GM12878 (cell line): ENCODE results near the gene SCARF2. TPM values are rescaled to one million over a fixed set of nuclear protein-coding genes. Genes with fewer than 3 reads are reported as not detected.

ENCODE experiments used
- ATAC-seq: fragments of 200-7000 bp; cut with Tn5 transposase; 3 replicates; pipeline ENCODE4 v1.9.1; 2020; ENCODE audit warnings: mild to moderate bottlenecking, moderate library complexity
- BruUV-seq: library from RNA; stranded (reverse); fragments of 400-500 nt; replicated peaks from 2 replicates; lab custom pipeline; 2021; lab: Mats Ljungman, UMichigan
- CTCF ChIA-PET: fragments of 300-600 bp; sonication (Branson Sonifier 250); formaldehyde crosslinking; extraction: SDS; loops from one replicate; lab custom pipeline; 2021; ENCODE audit warnings: inconsistent platforms; lab: Yijun Ruan, JAX
- POLR2A ChIA-PET: fragments of 350-600 bp; formaldehyde crosslinking; extraction: SDS; loops from one replicate; lab custom pipeline; 2021; ENCODE audit warnings: inconsistent platforms; lab: Charles Lee
- RAD21 ChIA-PET: fragments of 300-600 bp; sonication (Branson Sonifier 250); formaldehyde crosslinking; loops from one replicate; lab custom pipeline; 2023; ENCODE audit warnings: antibody characterized with exemption; ENCODE audit not compliant: unreplicated experiment; lab: Charles Lee
- SMC1A ChIA-PET: fragments of 300-600 bp; sonication (Branson Sonifier 250); formaldehyde crosslinking; loops from one replicate; lab custom pipeline; 2023; ENCODE audit not compliant: unreplicated experiment, uncharacterized antibody; lab: Charles Lee
- DNase-seq: peaks from one replicate; pipeline ENCODE4 v3.0.0-alpha.2; 2011; ENCODE audit warnings: low read depth, low spot score
- FAIRE-seq: peaks from 3 replicates; lab custom pipeline; 2011; peaks lifted over from hg19 to GRCh38; lab: Jason Lieb, UNC
- H2AFZ ChIP-seq: 2 replicates; pipeline ENCODE4 v1.6.0; 2011; ENCODE audit warnings: low read depth, low read length, control low read depth; ENCODE audit not compliant: control insufficient read depth
- H3K27ac ChIP-seq: 2 replicates; pipeline ENCODE4 v1.5.1; 2011; ENCODE audit warnings: control low read depth; ENCODE audit not compliant: control insufficient read depth, insufficient read depth
- H3K27me3 ChIP-seq, 2 experiments: replicated peaks in 1 of 2; 2 replicates each; pipeline versions ENCODE4 v1.6.0 to v1.6.1; 2011; ENCODE audit warnings: low read length in 1 of 2; ENCODE audit not compliant: control insufficient read depth in 2 of 2, insufficient read depth in 2 of 2
- H3K36me3 ChIP-seq, 2 experiments: 2 replicates each; pipeline ENCODE4 v1.5.1; 2011; ENCODE audit warnings: low read length in 1 of 2; ENCODE audit not compliant: control insufficient read depth in 2 of 2, insufficient read depth in 2 of 2
- H3K4me1 ChIP-seq: 2 replicates; pipeline ENCODE4 v1.6.1; 2011; ENCODE audit warnings: mild to moderate bottlenecking, low read length, moderate library complexity, mixed read lengths; ENCODE audit not compliant: control insufficient read depth, insufficient read depth
- H3K4me2 ChIP-seq: 2 replicates; pipeline ENCODE4 v1.6.0; 2011; ENCODE audit warnings: control low read depth; ENCODE audit not compliant: control insufficient read depth, insufficient read depth
- H3K4me3 ChIP-seq: fragments of 200-600 bp; sonication (generic); 2 replicates; pipeline ENCODE4 v1.5.1; 2016
- H3K79me2 ChIP-seq: 2 replicates; pipeline ENCODE4 v1.6.0; 2011; ENCODE audit warnings: low read length; ENCODE audit not compliant: control insufficient read depth, insufficient read depth
- H3K9ac ChIP-seq: 2 replicates; pipeline ENCODE4 v1.8.0; 2011; ENCODE audit warnings: low read length, control low read depth, mixed read lengths; ENCODE audit not compliant: control insufficient read depth, insufficient read depth
- H3K9me3 ChIP-seq: replicated peaks from 3 replicates; pipeline ENCODE4 v1.5.1; 2011; ENCODE audit warnings: mild to moderate bottlenecking, low read length; ENCODE audit not compliant: control insufficient read depth, insufficient read depth
- H4K20me1 ChIP-seq: 2 replicates; pipeline ENCODE4 v1.6.0; 2011; ENCODE audit not compliant: control insufficient read depth, insufficient read depth
- GATAD2B ChIP-seq: fragments of 450-650 bp; conservative IDR thresholded peaks from 2 replicates; pipeline ENCODE4 v1.6.1; 2017; ENCODE audit warnings: low read depth, mild to moderate bottlenecking, moderate library complexity
- MTA3 ChIP-seq: IDR thresholded peaks from 2 replicates; pipeline ENCODE4 v1.6.1; 2012; ENCODE audit warnings: low read length, inconsistent platforms, borderline replicate concordance
- MXI1 ChIP-seq: fragments of 150-350 bp; IDR thresholded peaks from 2 replicates; pipeline ENCODE4 v1.6.1; 2011; ENCODE audit warnings: low read depth, mild to moderate bottlenecking, inconsistent platforms, low read length, improper control_type of control experiment
- NFYA ChIP-seq: IDR thresholded peaks from 2 replicates; pipeline ENCODE4 v1.6.1; 2011; ENCODE audit warnings: low read depth, mild to moderate bottlenecking, low read length, improper control_type of control experiment, borderline replicate concordance
- POLR2A ChIP-seq: IDR thresholded peaks from 2 replicates; pipeline ENCODE4 v1.6.1; 2011; ENCODE audit warnings: low read depth, mild to moderate bottlenecking, low read length
- POU2F2 ChIP-seq: IDR thresholded peaks from 3 replicates; pipeline ENCODE4 v1.6.1; 2011; ENCODE audit warnings: low read depth, mild to moderate bottlenecking, low read length, borderline replicate concordance
- SIX5 ChIP-seq: IDR thresholded peaks from 2 replicates; pipeline ENCODE4 v1.6.1; 2011; ENCODE audit warnings: mild to moderate bottlenecking, low read depth, low read length, moderate library complexity; ENCODE audit not compliant: severe bottlenecking
- SUZ12 ChIP-seq: fragments of 200-600 bp; sonication (generic); IDR thresholded peaks from one replicate; pipeline ENCODE4 v1.6.1; 2018; ENCODE audit warnings: antibody characterized with exemption, mild to moderate bottlenecking; ENCODE audit not compliant: unreplicated experiment
- WGBS: methylation state at CpG from one replicate; pipeline ENCODE4 v1.1.6; 2016; ENCODE audit warnings: low lambda C conversion rate; ENCODE audit not compliant: insufficient replicate concordance, insufficient coverage; ENCODE audit errors: missing lambda C conversion rate; 5-methylcytosine and 5-hydroxymethylcytosine counted together
- in situ Hi-C: fragments of 300-500 bp; cut with MboI; formaldehyde crosslinking; loops from 9 replicates; pipeline ENCODE4 v1.14.3; 2018; ENCODE audit warnings: mixed read lengths
- intact Hi-C: fragments of 100-400 bp; cut with micrococcal nuclease; formaldehyde crosslinking; loops from one replicate; pipeline ENCODE4 v1.14.2; 2022; ENCODE audit not compliant: unreplicated experiment
- polyA plus RNA-seq, 11 experiments: library from polyadenylated mRNA; depleted of rRNA in 4 of 11; unstranded in 6 of 11; stranded (reverse) in 5 of 11; fragments of >200 nt; fragmentation: Nextera tagmentation in 4 of 11; fragmentation: Illumina TruSeq in 1 of 11; extraction: Ambion mirVana in 4 of 11; extraction: Trizol in 1 of 11; gene quantifications; 1 replicate in 1 of 11; 2 replicates in 10 of 11; pipeline versions ENCODE4 v1.2.1 to v1.2.3, GENCODE V29; 2011 to 2016; ENCODE audit warnings: inconsistent platforms in 2 of 11, missing spikeins in 2 of 11, low read depth in 1 of 11
- total RNA-seq, 4 experiments: library from RNA; depleted of rRNA in 3 of 4; stranded (reverse); fragments of >200 nt in 3 of 4; fragmentation: Illumina TruSeq in 1 of 4; extraction: Trizol in 1 of 4; gene quantifications; 2 replicates each; pipeline versions ENCODE4 v1.2.1 to v1.2.3, GENCODE V29; 2013 to 2021
- TF ChIP-seq, protein P1 (sequence below): IDR thresholded peaks from 2 replicates; pipeline ENCODE4 v1.6.1; 2012; ENCODE audit warnings: mild to moderate bottlenecking, low read depth, low read length
- TF ChIP-seq, protein P2 (sequence below): fragments of 450-650 bp; IDR thresholded peaks from 2 replicates; pipeline ENCODE4 v1.6.1; 2018; ENCODE audit warnings: borderline replicate concordance, mild to moderate bottlenecking; ENCODE audit not compliant: partially characterized antibody
- TF ChIP-seq, protein P3 (sequence below): fragments of 450-650 bp; IDR thresholded peaks from 2 replicates; pipeline ENCODE4 v1.6.1; 2017; ENCODE audit warnings: antibody characterized with exemption, mild to moderate bottlenecking, moderate library complexity

The SCARF2 gene
- total and polyA plus RNA-seq, 10 of the 15 experiments (the other 5 are each of a cell fraction or from before 2014, with no cell fraction given): 0.01 to 0.74 (median 0.17) TPM; not detected in 5

DNA sequence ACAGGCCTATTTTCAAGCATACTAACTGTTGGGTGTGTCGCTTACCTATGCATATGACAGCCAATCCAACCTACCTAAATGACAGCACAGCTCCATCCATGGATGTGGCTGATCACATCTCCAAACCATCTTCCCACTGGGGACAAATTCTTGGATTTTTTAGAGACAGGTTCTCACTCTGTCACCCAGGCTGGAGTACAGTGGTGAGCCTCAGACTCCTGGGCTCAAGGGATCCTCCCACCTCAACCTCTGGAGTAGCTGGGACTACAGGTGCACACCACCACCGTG lies 18.0 kb downstream of the SCARF2 start:
- ChIA-PET CTCF (interaction anchor here (2.0 to 3.3 kb wide), 3 partner anchors 11 to 44 kb away, joined by 6 to 58 read pairs (median 13); no protein-coding TSS in a partner anchor), SMC1A (interaction anchor here (2.1 kb wide), 1 partner anchor 34 kb away, joined by 8 read pairs; no protein-coding TSS in a partner anchor), RAD21 (interaction anchor here (3.4 kb wide), 1 partner anchor 37 kb away, joined by 42 read pairs; no protein-coding TSS in a partner anchor), POLR2A (no interaction called here)
- Histone ChIP-seq H3K9ac (no peak overlapping the region), H3K4me2 (no peak overlapping the region), H4K20me1 (no peaks in the 10 kb centered on the region), H2AFZ (no peak overlapping the region), H3K4me3 (no peak overlapping the region), H3K9me3 (no peaks in the 10 kb centered on the region), H3K27me3 (no peaks in the 10 kb centered on the region; a peak in 1 of 4 replicates), H3K36me3 (no peaks in the 10 kb centered on the region), H3K4me1 (no peaks in the 10 kb centered on the region), H3K79me2 (no peaks in the 10 kb centered on the region), H3K27ac (no peak overlapping the region)
- WGBS: 18% methylated on average over 2 of the region's 2 CpGs
- no peak for TF ChIP-seq MTA3
- TF ChIP-seq, protein P1, sequence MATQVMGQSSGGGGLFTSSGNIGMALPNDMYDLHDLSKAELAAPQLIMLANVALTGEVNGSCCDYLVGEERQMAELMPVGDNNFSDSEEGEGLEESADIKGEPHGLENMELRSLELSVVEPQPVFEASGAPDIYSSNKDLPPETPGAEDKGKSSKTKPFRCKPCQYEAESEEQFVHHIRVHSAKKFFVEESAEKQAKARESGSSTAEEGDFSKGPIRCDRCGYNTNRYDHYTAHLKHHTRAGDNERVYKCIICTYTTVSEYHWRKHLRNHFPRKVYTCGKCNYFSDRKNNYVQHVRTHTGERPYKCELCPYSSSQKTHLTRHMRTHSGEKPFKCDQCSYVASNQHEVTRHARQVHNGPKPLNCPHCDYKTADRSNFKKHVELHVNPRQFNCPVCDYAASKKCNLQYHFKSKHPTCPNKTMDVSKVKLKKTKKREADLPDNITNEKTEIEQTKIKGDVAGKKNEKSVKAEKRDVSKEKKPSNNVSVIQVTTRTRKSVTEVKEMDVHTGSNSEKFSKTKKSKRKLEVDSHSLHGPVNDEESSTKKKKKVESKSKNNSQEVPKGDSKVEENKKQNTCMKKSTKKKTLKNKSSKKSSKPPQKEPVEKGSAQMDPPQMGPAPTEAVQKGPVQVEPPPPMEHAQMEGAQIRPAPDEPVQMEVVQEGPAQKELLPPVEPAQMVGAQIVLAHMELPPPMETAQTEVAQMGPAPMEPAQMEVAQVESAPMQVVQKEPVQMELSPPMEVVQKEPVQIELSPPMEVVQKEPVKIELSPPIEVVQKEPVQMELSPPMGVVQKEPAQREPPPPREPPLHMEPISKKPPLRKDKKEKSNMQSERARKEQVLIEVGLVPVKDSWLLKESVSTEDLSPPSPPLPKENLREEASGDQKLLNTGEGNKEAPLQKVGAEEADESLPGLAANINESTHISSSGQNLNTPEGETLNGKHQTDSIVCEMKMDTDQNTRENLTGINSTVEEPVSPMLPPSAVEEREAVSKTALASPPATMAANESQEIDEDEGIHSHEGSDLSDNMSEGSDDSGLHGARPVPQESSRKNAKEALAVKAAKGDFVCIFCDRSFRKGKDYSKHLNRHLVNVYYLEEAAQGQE: no peak
- TF ChIP-seq, protein P2, sequence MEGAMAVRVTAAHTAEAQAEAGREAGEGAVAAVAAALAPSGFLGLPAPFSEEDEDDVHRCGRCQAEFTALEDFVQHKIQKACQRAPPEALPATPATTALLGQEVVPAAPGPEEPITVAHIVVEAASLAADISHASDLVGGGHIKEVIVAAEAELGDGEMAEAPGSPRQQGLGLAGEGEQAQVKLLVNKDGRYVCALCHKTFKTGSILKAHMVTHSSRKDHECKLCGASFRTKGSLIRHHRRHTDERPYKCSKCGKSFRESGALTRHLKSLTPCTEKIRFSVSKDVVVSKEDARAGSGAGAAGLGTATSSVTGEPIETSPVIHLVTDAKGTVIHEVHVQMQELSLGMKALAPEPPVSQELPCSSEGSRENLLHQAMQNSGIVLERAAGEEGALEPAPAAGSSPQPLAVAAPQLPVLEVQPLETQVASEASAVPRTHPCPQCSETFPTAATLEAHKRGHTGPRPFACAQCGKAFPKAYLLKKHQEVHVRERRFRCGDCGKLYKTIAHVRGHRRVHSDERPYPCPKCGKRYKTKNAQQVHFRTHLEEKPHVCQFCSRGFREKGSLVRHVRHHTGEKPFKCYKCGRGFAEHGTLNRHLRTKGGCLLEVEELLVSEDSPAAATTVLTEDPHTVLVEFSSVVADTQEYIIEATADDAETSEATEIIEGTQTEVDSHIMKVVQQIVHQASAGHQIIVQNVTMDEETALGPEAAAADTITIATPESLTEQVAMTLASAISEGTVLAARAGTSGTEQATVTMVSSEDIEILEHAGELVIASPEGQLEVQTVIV: no peak
- no peak for TF ChIP-seq NFYA
- no peak for TF ChIP-seq POLR2A
- no peak for TF ChIP-seq SUZ12
- TF ChIP-seq POU2F2: no peak
- no peak for TF ChIP-seq GATAD2B
- no peak for TF ChIP-seq SIX5
- no peak for TF ChIP-seq MXI1
- TF ChIP-seq, protein P3, sequence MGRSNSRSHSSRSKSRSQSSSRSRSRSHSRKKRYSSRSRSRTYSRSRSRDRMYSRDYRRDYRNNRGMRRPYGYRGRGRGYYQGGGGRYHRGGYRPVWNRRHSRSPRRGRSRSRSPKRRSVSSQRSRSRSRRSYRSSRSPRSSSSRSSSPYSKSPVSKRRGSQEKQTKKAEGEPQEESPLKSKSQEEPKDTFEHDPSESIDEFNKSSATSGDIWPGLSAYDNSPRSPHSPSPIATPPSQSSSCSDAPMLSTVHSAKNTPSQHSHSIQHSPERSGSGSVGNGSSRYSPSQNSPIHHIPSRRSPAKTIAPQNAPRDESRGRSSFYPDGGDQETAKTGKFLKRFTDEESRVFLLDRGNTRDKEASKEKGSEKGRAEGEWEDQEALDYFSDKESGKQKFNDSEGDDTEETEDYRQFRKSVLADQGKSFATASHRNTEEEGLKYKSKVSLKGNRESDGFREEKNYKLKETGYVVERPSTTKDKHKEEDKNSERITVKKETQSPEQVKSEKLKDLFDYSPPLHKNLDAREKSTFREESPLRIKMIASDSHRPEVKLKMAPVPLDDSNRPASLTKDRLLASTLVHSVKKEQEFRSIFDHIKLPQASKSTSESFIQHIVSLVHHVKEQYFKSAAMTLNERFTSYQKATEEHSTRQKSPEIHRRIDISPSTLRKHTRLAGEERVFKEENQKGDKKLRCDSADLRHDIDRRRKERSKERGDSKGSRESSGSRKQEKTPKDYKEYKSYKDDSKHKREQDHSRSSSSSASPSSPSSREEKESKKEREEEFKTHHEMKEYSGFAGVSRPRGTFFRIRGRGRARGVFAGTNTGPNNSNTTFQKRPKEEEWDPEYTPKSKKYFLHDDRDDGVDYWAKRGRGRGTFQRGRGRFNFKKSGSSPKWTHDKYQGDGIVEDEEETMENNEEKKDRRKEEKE: no peak
- DNase-seq (no peak), FAIRE-seq (no peak), ATAC-seq (no peak)
- intact Hi-C loops: loop anchor here (2.0 to 10.0 kb wide), 2 partner anchors 145 to 277 kb away; no protein-coding TSS in a partner anchor
- no TSS peak for BruUV-seq
- in situ Hi-C loops: no loop called here
